Lung (tissue), 12 donors: ENCODE results near the gene KLRF2. TPM values are rescaled to one million over a fixed set of nuclear protein-coding genes. Genes with fewer than 3 reads are reported as not detected.
A peak's percentile ranks its signal among the peaks of the same experiment; 100 is the strongest.

Experiments
- ATAC-seq: fragments of 200-7000 bp; cut with Tn5 transposase; one replicate; pipeline ENCODE4 v1.9.1; 2020; ENCODE audit warnings: moderate number of reproducible peaks; ENCODE audit not compliant: insufficient read depth, low FRiP score
- DNase-seq, 3 donors: peaks; one replicate each; pipeline ENCODE4 v3.0.0-alpha.2; 2013 to 2017
- H3K27ac ChIP-seq, 2 donors: one replicate each; pipeline ENCODE4 v1.5.1; 2013; ENCODE audit warnings: mild to moderate bottlenecking in 2 of 2, moderate library complexity in 2 of 2, control low read depth in 1 of 2, inconsistent platforms in 1 of 2, low read depth in 1 of 2, low read length in 1 of 2
- H3K27me3 ChIP-seq, 3 donors: one replicate each; pipeline ENCODE4 v1.5.1; 2013; ENCODE audit warnings: low read length in 2 of 3; ENCODE audit not compliant: control insufficient read depth in 3 of 3, insufficient read depth in 3 of 3
- H3K36me3 ChIP-seq, 4 donors: one replicate each; pipeline ENCODE4 v1.5.1; 2013; ENCODE audit warnings: low read length in 4 of 4, mild to moderate bottlenecking in 1 of 4, moderate library complexity in 1 of 4; ENCODE audit not compliant: control insufficient read depth in 4 of 4, insufficient read depth in 4 of 4
- H3K4me1 ChIP-seq, 5 donors: one replicate each; pipeline ENCODE4 v1.5.1; 2013; ENCODE audit warnings: low read length in 5 of 5, mild to moderate bottlenecking in 2 of 5, moderate library complexity in 1 of 5; ENCODE audit not compliant: control insufficient read depth in 5 of 5, insufficient read depth in 5 of 5
- H3K4me3 ChIP-seq: one replicate; pipeline ENCODE4 v1.5.1; 2013; ENCODE audit warnings: mild to moderate bottlenecking, control low read depth, moderate library complexity
- H3K9ac ChIP-seq, 2 donors: one replicate each; pipeline ENCODE4 v1.5.1; 2013; ENCODE audit warnings: low read length in 2 of 2, control low read depth in 1 of 2; ENCODE audit not compliant: insufficient read depth in 1 of 2
- H3K9me3 ChIP-seq, 4 donors: one replicate each; pipeline ENCODE4 v1.5.1; 2013; ENCODE audit warnings: low read length in 3 of 4, mild to moderate bottlenecking in 1 of 4, moderate library complexity in 1 of 4; ENCODE audit not compliant: control insufficient read depth in 4 of 4, insufficient read depth in 3 of 4
- WGBS, 2 donors: extraction: QIAGEN DNeasy Blood & Tissue Kit; methylation state at CpG; one replicate each; pipeline ENCODE4 v1.1.7; 2013; 5-methylcytosine and 5-hydroxymethylcytosine counted together
- polyA plus RNA-seq, 2 donors: library from polyadenylated mRNA; stranded (reverse); fragments of 200-250 nt; gene quantifications; one replicate each; pipeline ENCODE4 v1.2.1, GENCODE V29; 2013
- total RNA-seq, 2 donors: library from RNA; depleted of rRNA in 1 of 2; stranded (reverse); fragments of >200 nt in 1 of 2; gene quantifications; one replicate each; pipeline ENCODE4 v1.2.1, GENCODE V29; 2014 to 2021
- TF ChIP-seq, protein P1 (sequence below): IDR thresholded peaks from 2 replicates; pipeline ENCODE4 v1.5.1; 2012; ENCODE audit warnings: mild to moderate bottlenecking; ENCODE audit errors: control extremely low read depth, extremely low read depth
- donor health status: control.
- donor health status: control.
- donor health status: Bipolar disorder and iron deficiency.
- donor health status: healthy.
- donor health status: DM: yes; HTN: yes; CAD: no.

KLRF2 gene
- total and polyA plus RNA-seq, 4 donors, result not detected

GRCh38 chr12:9936591-9936990 lies 55.3 kb downstream of the KLRF2 start:
- no peak overlapping the region for H3K4me3 ChIP-seq
- H3K9ac ChIP-seq, result no peak overlapping the region
- ATAC-seq (no peak), DNase-seq (no peak)
- TF ChIP-seq, protein P1, sequence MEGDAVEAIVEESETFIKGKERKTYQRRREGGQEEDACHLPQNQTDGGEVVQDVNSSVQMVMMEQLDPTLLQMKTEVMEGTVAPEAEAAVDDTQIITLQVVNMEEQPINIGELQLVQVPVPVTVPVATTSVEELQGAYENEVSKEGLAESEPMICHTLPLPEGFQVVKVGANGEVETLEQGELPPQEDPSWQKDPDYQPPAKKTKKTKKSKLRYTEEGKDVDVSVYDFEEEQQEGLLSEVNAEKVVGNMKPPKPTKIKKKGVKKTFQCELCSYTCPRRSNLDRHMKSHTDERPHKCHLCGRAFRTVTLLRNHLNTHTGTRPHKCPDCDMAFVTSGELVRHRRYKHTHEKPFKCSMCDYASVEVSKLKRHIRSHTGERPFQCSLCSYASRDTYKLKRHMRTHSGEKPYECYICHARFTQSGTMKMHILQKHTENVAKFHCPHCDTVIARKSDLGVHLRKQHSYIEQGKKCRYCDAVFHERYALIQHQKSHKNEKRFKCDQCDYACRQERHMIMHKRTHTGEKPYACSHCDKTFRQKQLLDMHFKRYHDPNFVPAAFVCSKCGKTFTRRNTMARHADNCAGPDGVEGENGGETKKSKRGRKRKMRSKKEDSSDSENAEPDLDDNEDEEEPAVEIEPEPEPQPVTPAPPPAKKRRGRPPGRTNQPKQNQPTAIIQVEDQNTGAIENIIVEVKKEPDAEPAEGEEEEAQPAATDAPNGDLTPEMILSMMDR, result no peak
- H3K4me1 ChIP-seq, result peaks cover 0 to 10% (median 0%) of the 10 kb centered on the region in 5 donors
- H3K27me3 ChIP-seq, result no peaks in the 10 kb centered on the region
- H3K36me3 ChIP-seq, result no peaks in the 10 kb centered on the region
- 68 to 73% methylated on average over 10 of the region's 10 CpGs for WGBS, 2 donors
- no peaks in the 10 kb centered on the region for H3K9me3 ChIP-seq
- H3K27ac ChIP-seq, result no peak overlapping the region

GRCh38 chr12:9940375-9940774 lies 59.1 kb downstream of the KLRF2 start:
- no peak overlapping the region for H3K27ac ChIP-seq
- ATAC-seq (no peak), DNase-seq (peak in 1 of 3 donors; percentile 11)
- no peaks in the 10 kb centered on the region for H3K4me1 ChIP-seq
- H3K9me3 ChIP-seq, result no peaks in the 10 kb centered on the region
- no peaks in the 10 kb centered on the region for H3K36me3 ChIP-seq
- 19 to 34% methylated on average over 2 of the region's 2 CpGs for WGBS, 2 donors
- TF ChIP-seq, protein P1, result no peak
- H3K4me3 ChIP-seq, result no peak overlapping the region
- peaks cover 0 to 6% (median 2%) of the 10 kb centered on the region in 3 donors for H3K27me3 ChIP-seq
- H3K9ac ChIP-seq, result no peak overlapping the region

DNA sequence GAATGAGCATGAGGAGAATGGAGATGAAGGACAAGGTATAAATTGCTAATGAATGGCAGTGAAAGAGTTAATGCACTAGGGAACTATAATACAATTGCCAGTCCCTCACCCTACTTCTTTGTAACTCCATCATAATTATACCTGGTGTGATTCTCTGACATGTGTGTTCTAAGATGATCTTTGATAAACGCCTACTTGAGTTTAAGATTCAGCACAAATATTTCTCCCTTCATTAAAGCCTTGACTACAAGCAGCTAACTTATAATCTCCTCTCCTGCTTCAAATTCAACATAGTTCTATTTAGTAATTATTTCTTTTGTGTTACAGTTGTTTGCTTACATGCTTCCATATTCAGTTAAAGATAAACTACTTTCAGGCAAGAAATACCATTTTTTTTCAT lies 60.5 kb downstream of the KLRF2 start:
- no peaks in the 10 kb centered on the region for H3K36me3 ChIP-seq
- TF ChIP-seq, protein P1, result no peak
- H3K9ac ChIP-seq, result no peak overlapping the region
- no peak for ATAC-seq
- no peak overlapping the region for H3K27ac ChIP-seq
- peaks cover 0 to 6% (median 2%) of the 10 kb centered on the region in 3 donors for H3K27me3 ChIP-seq
- no peak for DNase-seq
- H3K4me3 ChIP-seq, result no peak overlapping the region
- H3K4me1 ChIP-seq, result no peaks in the 10 kb centered on the region
- no peaks in the 10 kb centered on the region for H3K9me3 ChIP-seq
- 77 to 83% methylated on average over 1 of the region's 1 CpG for WGBS, 2 donors

DNA sequence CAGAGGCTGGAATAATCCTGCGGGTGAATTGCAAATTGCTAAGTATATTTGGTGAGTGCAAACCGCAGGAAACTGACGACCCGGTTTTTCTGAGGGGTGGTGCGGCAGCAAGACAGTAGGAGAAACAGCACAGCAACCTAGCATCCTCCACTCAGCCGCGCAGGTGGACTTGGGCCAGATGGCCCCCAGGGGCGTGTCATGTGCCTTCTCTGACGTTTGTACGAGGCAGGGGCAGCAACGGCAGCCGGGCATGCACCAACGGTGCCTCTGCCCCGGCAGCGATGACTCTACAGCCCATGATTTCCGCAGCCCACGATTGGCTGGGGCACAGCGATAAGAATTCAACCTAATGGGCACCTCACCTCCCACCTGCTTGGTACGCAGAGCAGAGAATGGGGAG lies 62.0 kb downstream of the KLRF2 start:
- Histone ChIP-seq H3K36me3 (no peaks in the 10 kb centered on the region), H3K27me3 (peaks cover 0 to 6% (median 2%) of the 10 kb centered on the region in 3 donors), H3K27ac (no peak overlapping the region), H3K4me3 (no peak overlapping the region), H3K4me1 (no peaks in the 10 kb centered on the region), H3K9me3 (no peaks in the 10 kb centered on the region), H3K9ac (no peak overlapping the region)
- ATAC-seq (no peak), DNase-seq (no peak)
- 54 to 64% methylated on average over 19 of the region's 19 CpGs for WGBS, 2 donors
- TF ChIP-seq, protein P1, result no peak
